Transverse colon (tissue), 3 donors: ENCODE data around the gene LSM14B.

Experiments used
- EP300 ChIP-seq: sonication (generic); formaldehyde crosslinking; IDR thresholded peaks from one replicate; pipeline ENCODE4 v1.6.1; 2017; ENCODE audit warnings: antibody characterized with exemption, low read depth
- TF ChIP-seq, protein P1 (sequence below), 5 experiments: fragments of 200-600 bp in 3 of 5; fragments of 450-650 bp in 2 of 5; sonication (generic) in 3 of 5; IDR thresholded peaks; 1 replicate in 2 of 5; 2 replicates in 3 of 5; pipeline ENCODE4 v1.5.1; 2016 to 2017; ENCODE audit warnings: antibody characterized with exemption in 5 of 5, inconsistent platforms in 3 of 5, mild to moderate bottlenecking in 2 of 5, moderate library complexity in 1 of 5

DNA sequence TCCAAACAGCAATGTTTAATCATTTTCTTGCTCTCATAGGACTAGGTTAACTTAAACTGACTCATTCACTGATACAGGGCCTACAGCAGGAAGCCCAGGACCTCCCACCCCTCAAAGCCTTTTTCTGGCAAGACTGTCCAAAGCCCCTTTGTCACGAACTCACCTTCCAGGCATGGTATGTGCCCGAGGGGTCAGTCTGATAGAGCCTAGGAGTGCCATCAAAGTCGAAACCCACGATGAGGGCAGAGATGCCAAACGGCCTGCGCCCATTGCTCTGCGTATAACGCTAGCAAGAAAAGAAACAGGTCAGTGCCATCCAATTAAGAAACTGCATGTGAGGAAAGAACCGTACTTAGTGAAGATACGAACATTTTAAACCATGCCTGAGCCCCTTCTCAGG, 16.6 kb downstream of the LSM14B start:
- TF ChIP-seq EP300: no peak
- TF ChIP-seq, protein P1, sequence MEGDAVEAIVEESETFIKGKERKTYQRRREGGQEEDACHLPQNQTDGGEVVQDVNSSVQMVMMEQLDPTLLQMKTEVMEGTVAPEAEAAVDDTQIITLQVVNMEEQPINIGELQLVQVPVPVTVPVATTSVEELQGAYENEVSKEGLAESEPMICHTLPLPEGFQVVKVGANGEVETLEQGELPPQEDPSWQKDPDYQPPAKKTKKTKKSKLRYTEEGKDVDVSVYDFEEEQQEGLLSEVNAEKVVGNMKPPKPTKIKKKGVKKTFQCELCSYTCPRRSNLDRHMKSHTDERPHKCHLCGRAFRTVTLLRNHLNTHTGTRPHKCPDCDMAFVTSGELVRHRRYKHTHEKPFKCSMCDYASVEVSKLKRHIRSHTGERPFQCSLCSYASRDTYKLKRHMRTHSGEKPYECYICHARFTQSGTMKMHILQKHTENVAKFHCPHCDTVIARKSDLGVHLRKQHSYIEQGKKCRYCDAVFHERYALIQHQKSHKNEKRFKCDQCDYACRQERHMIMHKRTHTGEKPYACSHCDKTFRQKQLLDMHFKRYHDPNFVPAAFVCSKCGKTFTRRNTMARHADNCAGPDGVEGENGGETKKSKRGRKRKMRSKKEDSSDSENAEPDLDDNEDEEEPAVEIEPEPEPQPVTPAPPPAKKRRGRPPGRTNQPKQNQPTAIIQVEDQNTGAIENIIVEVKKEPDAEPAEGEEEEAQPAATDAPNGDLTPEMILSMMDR (IDR thresholded peaks at IDR 0.05): no peak
